Pericardium fibroblast (primary cell): ENCODE data around the gene MYPOP. TPM values are rescaled to one million over a fixed set of nuclear protein-coding genes. Genes with fewer than 3 reads are reported as not detected.

Experiments
- total RNA-seq: library from RNA; depleted of rRNA; stranded (reverse); fragments of >200 nt; gene quantifications from 2 replicates; pipeline ENCODE4 v1.2.3, GENCODE V29; 2015

The MYPOP gene, protein sequence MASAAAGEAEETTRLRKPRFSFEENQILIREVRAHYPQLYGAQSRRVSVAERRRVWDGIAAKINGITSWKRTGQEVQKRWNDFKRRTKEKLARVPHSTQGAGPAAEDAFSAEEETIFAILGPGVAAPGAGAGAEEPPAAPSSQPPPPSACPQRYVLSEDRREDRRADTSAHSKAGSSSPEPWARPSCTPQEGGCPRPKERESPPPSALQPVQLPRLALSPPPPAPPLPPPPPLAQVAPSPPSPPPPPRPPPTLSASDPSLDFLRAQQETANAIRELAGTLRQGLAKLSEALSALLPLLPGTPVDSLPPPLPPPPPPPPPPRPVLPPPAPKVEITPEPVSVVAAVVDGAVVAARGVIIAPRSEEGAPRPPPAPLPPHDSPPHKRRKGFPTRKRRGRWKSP
- 4.3 and 5.0 TPM in 2 replicates for total RNA-seq

GRCh38 chr19:45901912-45902650, at the start of gene MYPOP:
Gene MYPOP, minus strand, starts transcription at chr19:45902613. Its CDS starts 840 bp downstream, at chr19:45901773.

GRCh38 chr19:45913874-45914830, 11.7 kb upstream of the MYPOP start, which contains the start of gene NANOS2:
Gene NANOS2, minus strand, starts transcription at chr19:45914778. Its CDS starts 85 bp downstream, at chr19:45914693.

GRCh38 chr19:45885556-45886426, 16.6 kb downstream of the MYPOP start, which contains the start of gene IRF2BP1:
Gene IRF2BP1, minus strand, starts transcription at chr19:45886141. Its CDS starts 367 bp downstream, at chr19:45885774.

GRCh38 chr19:45863840-45864628, 38.4 kb downstream of the MYPOP start, which contains the start of gene FOXA3:
Gene FOXA3, plus strand, starts transcription at chr19:45864326. Its CDS starts 131 bp downstream, at chr19:45864457.

DNA sequence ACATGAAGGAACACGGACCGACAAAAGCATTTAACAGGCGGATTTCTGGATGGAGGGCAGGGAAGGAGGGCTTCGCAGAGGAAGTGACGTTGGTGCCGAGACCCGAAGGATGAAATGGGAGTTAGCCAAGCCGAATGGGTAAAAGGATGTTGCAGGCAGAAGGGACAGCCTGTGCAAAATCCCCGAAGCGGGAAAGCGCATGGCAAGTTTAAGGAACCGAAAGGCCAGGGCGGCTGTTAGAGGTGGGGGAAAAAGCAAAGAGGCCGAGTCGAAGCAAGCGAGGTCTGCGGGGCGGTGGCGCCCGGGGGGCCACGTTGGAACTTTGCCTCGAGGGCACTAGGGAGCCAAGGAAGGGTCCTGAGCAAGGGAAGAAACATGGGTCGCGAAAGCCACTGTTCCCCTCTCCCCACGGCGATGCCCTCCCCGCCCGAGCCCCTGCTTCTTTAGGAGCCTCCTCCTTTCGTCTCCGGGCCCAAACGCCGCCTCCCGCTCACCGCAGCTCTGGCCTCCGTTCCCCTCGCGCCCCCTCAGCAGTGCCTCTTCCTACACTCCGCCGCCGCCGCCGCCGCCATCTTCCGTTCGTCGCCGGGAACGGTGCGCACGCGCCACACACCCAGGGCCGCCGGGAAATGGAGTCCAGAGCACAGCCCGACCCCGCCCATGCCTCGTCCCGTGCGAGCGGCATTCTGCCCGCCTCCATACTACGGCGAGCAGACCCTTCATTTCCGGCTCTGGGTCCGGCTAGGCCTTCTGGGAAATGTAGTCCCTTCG, 39.7 kb downstream of the MYPOP start, which contains the start of gene SYMPK:
SYMPK (minus strand) TSS at position 584 of the 771 bp plus-strand sequence. CDS start 8,652 bp downstream, outside the sequence.

Other genes with a start within 250 kb of the MYPOP start
- 0.12 TPM in 1 of 2 replicates, not detected in the other for gene GIPR, start 234.4 kb downstream of the MYPOP start, total RNA-seq
- 281 and 314 TPM in 2 replicates for gene SNRPD2, start 210.7 kb downstream of the MYPOP start, total RNA-seq
- 10.0 and 18.6 TPM in 2 replicates for gene QPCTL, start 209.9 kb downstream of the MYPOP start, total RNA-seq
- gene FBXO46, start 171.7 kb downstream of the MYPOP start, total RNA-seq: 8.4 and 9.7 TPM in 2 replicates
- not detected in 2 replicates for gene MEIOSIN, start 169.2 kb downstream of the MYPOP start, total RNA-seq
- 26.3 and 31.2 TPM in 2 replicates for gene SIX5, start 133.4 kb downstream of the MYPOP start, total RNA-seq
- 29.4 and 32.7 TPM in 2 replicates for gene DMPK, start 120.1 kb downstream of the MYPOP start, total RNA-seq
- gene DMWD, start 109.8 kb downstream of the MYPOP start, total RNA-seq: 25.6 and 27.6 TPM in 2 replicates
- gene RSPH6A, start 87.3 kb downstream of the MYPOP start, total RNA-seq: not detected in 2 replicates
- 26.5 and 45.2 TPM in 2 replicates for gene SYMPK, start 39.5 kb downstream of the MYPOP start, total RNA-seq
- gene FOXA3, start 38.3 kb downstream of the MYPOP start, total RNA-seq: not detected in 2 replicates
- 36.3 and 38.5 TPM in 2 replicates for gene IRF2BP1, start 16.5 kb downstream of the MYPOP start, total RNA-seq
- gene NANOS2, start 12.2 kb upstream of the MYPOP start, total RNA-seq: not detected in 2 replicates
- under 0.01 and 0.60 TPM in 2 replicates for gene NOVA2, start 71.3 kb upstream of the MYPOP start, total RNA-seq
- gene CCDC61, start 92.9 kb upstream of the MYPOP start, total RNA-seq: 2.6 and 8.5 TPM in 2 replicates
- gene PGLYRP1, start 120.4 kb upstream of the MYPOP start, total RNA-seq: not detected in 2 replicates
- not detected in 2 replicates for gene IGFL4, start 138.4 kb upstream of the MYPOP start, total RNA-seq
- not detected in 2 replicates for gene IGFL3, start 222.1 kb upstream of the MYPOP start, total RNA-seq
- gene IGFL2, start 245.6 kb upstream of the MYPOP start, total RNA-seq: not detected in 2 replicates